Measurements from ENCODE around the gene LPCAT2.

LPCAT2 gene

GRCh38 chr16:55503726-55504550 lies 4.9 kb upstream of the LPCAT2 start:
- DNase-seq (ENCODE audit: low read depth), result no peak

GRCh38 chr16:55505333-55506015 lies 3.4 kb upstream of the LPCAT2 start:
- DNase-seq (ENCODE audit: low read depth), result no peak

- DNase-seq (ENCODE audit: low read depth), result no peak
Observed at GRCh38 chr16:55506083-55506482, 2.8 kb upstream of the LPCAT2 start.

- no peak for DNase-seq (ENCODE audit: low read depth)
Observed at GRCh38 chr16:55506708-55507107, 2.2 kb upstream of the LPCAT2 start.

- no peak for DNase-seq (ENCODE audit: low read depth)
Observed at GRCh38 chr16:55508271-55508921, 476 bp upstream of the LPCAT2 start.

- DNase-seq (ENCODE audit: low read depth), result no peak
Observed at GRCh38 chr16:55510185-55510805, 1.4 kb downstream of the LPCAT2 start.

GRCh38 chr16:55512941-55513340 lies 4.1 kb downstream of the LPCAT2 start:
- DNase-seq (ENCODE audit: low read depth), result no peak

GRCh38 chr16:55513616-55514015 lies 4.7 kb downstream of the LPCAT2 start:
- no peak for DNase-seq (ENCODE audit: low read depth)

GRCh38 chr16:55515111-55515510 lies 6.2 kb downstream of the LPCAT2 start:
- no peak for DNase-seq (ENCODE audit: low read depth)

- no peak for DNase-seq (ENCODE audit: low read depth)
Observed at GRCh38 chr16:55521792-55522191, 12.9 kb downstream of the LPCAT2 start.

GRCh38 chr16:55526441-55526840 lies 17.6 kb downstream of the LPCAT2 start:
- DNase-seq (ENCODE audit: low read depth), result no peak

- DNase-seq (ENCODE audit: low read depth), result no peak
Observed at GRCh38 chr16:55527885-55528284, 19.0 kb downstream of the LPCAT2 start.

GRCh38 chr16:55529018-55529417 lies 20.1 kb downstream of the LPCAT2 start:
- DNase-seq (ENCODE audit: low read depth), result no peak

- no peak for DNase-seq (ENCODE audit: low read depth)
Observed at GRCh38 chr16:55530316-55530856, 21.5 kb downstream of the LPCAT2 start.

- DNase-seq (ENCODE audit: low read depth), result no peak
Observed at GRCh38 chr16:55532227-55532626, 23.4 kb downstream of the LPCAT2 start.

- no peak for DNase-seq (ENCODE audit: low read depth)
Observed at GRCh38 chr16:55534756-55535155, 25.9 kb downstream of the LPCAT2 start.

- no peak for DNase-seq (ENCODE audit: low read depth)
Observed at GRCh38 chr16:55539049-55539448, 30.2 kb downstream of the LPCAT2 start.

GRCh38 chr16:55539488-55539887 lies 30.6 kb downstream of the LPCAT2 start:
- DNase-seq (ENCODE audit: low read depth), result no peak

GRCh38 chr16:55540221-55540620 lies 31.3 kb downstream of the LPCAT2 start:
- DNase-seq (ENCODE audit: low read depth), result no peak

GRCh38 chr16:55542459-55543082 lies 33.7 kb downstream of the LPCAT2 start:
- no peak for DNase-seq (ENCODE audit: low read depth)

GRCh38 chr16:55543472-55543871 lies 34.6 kb downstream of the LPCAT2 start:
- DNase-seq (ENCODE audit: low read depth), result no peak

- DNase-seq (ENCODE audit: low read depth), result no peak
Observed at GRCh38 chr16:55552621-55553020, 43.7 kb downstream of the LPCAT2 start.
